HEK293T (cell line): Measurements from ENCODE around the gene TSNAXIP1.

Source experiments
- ARNT ChIP-seq: fragments of 450-650 bp; IDR thresholded peaks from 2 replicates; pipeline ENCODE4 v1.6.1; 2017; ENCODE audit warnings: mild to moderate bottlenecking
- BHLHE40 ChIP-seq: fragments of 450-650 bp; IDR thresholded peaks from 2 replicates; pipeline ENCODE4 v1.6.1; 2016; ENCODE audit warnings: mild to moderate bottlenecking, moderate library complexity, borderline replicate concordance
- CTBP1 ChIP-seq: fragments of 450-650 bp; IDR thresholded peaks from 2 replicates; pipeline ENCODE4 v1.6.1; 2016; ENCODE audit warnings: borderline replicate concordance
- FOXA1 ChIP-seq: fragments of 450-650 bp; IDR thresholded peaks from 2 replicates; pipeline ENCODE4 v1.6.1; 2016; ENCODE audit warnings: mild to moderate bottlenecking
- FOXK2 ChIP-seq: fragments of 450-650 bp; IDR thresholded peaks from 2 replicates; pipeline ENCODE4 v1.6.1; 2016; ENCODE audit warnings: mild to moderate bottlenecking
- FOXM1 ChIP-seq: fragments of 450-650 bp; IDR thresholded peaks from 2 replicates; pipeline ENCODE4 v1.6.1; 2017; ENCODE audit warnings: mild to moderate bottlenecking, borderline replicate concordance
- NFRKB ChIP-seq: fragments of 450-650 bp; IDR thresholded peaks from 2 replicates; pipeline ENCODE4 v1.6.1; 2016; ENCODE audit warnings: mild to moderate bottlenecking, moderate library complexity
- SP1 ChIP-seq: fragments of 450-650 bp; IDR thresholded peaks from 2 replicates; pipeline ENCODE4 v1.6.1; 2017
- SUZ12 ChIP-seq: fragments of 450-650 bp; IDR thresholded peaks from 2 replicates; pipeline ENCODE4 v1.6.1; 2016; ENCODE audit warnings: mild to moderate bottlenecking
- ZNF384 ChIP-seq: fragments of 450-650 bp; IDR thresholded peaks from 2 replicates; pipeline ENCODE4 v1.6.1; 2016

- TF ChIP-seq BHLHE40 (no peak), FOXA1 (no peak), CTBP1 (no peak), ZNF384 (no peak), FOXK2 (no peak), SUZ12 (no peak), NFRKB (no peak), SP1 (no peak), ARNT (no peak), FOXM1 (no peak)
Measured at GRCh38 chr16:67828651-67829050, 22.0 kb downstream of the TSNAXIP1 start.
